A549 (cell line): ENCODE measurements around the gene TRAF3IP1. TPM values are rescaled to one million over a fixed set of nuclear protein-coding genes. Genes with fewer than 3 reads are reported as not detected.

ENCODE experiments used
- ATAC-seq, 2 experiments: fragments of 200-7000 bp in 1 of 2; fragments of >200 bp in 1 of 2; cut with Nextera tagmentation in 1 of 2; cut with Tn5 transposase in 1 of 2; 3 replicates each; pipeline versions ENCODE4 v1.8.0 to v1.9.1; 2018 to 2020; ENCODE audit warnings: mild to moderate bottlenecking in 1 of 2, moderate library complexity in 1 of 2
- CTCF ChIA-PET: fragments of 300-600 bp; sonication (Branson Sonifier 250); formaldehyde crosslinking; extraction: SDS; loops from one replicate; lab custom pipeline; 2021; ENCODE audit warnings: antibody characterized with exemption, inconsistent platforms; lab: Yijun Ruan, JAX
- POLR2A ChIA-PET: fragments of 350-600 bp; formaldehyde crosslinking; extraction: SDS; loops from one replicate; lab custom pipeline; 2021; ENCODE audit warnings: antibody characterized with exemption, inconsistent platforms; lab: Yijun Ruan, JAX
- DNase-seq, 2 experiments: peaks; one replicate each; pipeline versions ENCODE4 v3.0.0 to v3.0.0-alpha.2; 2011 to 2016; ENCODE audit warnings: low read depth in 1 of 2, low spot score in 1 of 2
- FAIRE-seq: peaks from 2 replicates; lab custom pipeline; 2011; peaks lifted over from hg19 to GRCh38; lab: Jason Lieb, UNC
- H3K27ac ChIP-seq, 2 experiments: fragments of >200 bp; sonication (Bioruptor Twin); formaldehyde crosslinking; 3 replicates each; pipeline ENCODE4 v1.5.1; 2016 to 2017
- H3K4me1 ChIP-seq: fragments of >200 bp; sonication (Bioruptor Twin); formaldehyde crosslinking; 3 replicates; pipeline ENCODE4 v1.6.1; 2016
- H3K4me2 ChIP-seq: fragments of >200 bp; sonication (Bioruptor Twin); formaldehyde crosslinking; 3 replicates; pipeline ENCODE4 v1.6.1; 2016
- H3K4me3 ChIP-seq: fragments of >200 bp; sonication (Bioruptor Twin); formaldehyde crosslinking; 3 replicates; pipeline ENCODE4 v1.5.1; 2016
- H3K9me3 ChIP-seq: fragments of >200 bp; sonication (Bioruptor Twin); formaldehyde crosslinking; 3 replicates; pipeline ENCODE4 v1.6.1; 2016
- ATOH8 ChIP-seq: fragments of 250-450 bp; sonication (Bioruptor Pico); IDR thresholded peaks from 2 replicates; pipeline ENCODE4 v1.5.0; 2020; ENCODE audit warnings: low read depth, mild to moderate bottlenecking, moderate library complexity
- BCL3 ChIP-seq: fragments of >200 bp; sonication (Bioruptor Twin); formaldehyde crosslinking; IDR thresholded peaks from 3 replicates; pipeline ENCODE4 v1.6.1; 2016
- BHLHE40 ChIP-seq: IDR thresholded peaks from 2 replicates; pipeline ENCODE4 v1.6.1; 2012; ENCODE audit warnings: low read depth, low read length, inconsistent platforms
- CEBPB ChIP-seq, 2 experiments: fragments of >200 bp in 1 of 2; sonication (Bioruptor Twin) in 1 of 2; formaldehyde crosslinking in 1 of 2; IDR thresholded peaks; 2 replicates each; pipeline ENCODE4 v1.6.1; 2012 to 2016
- CTCF ChIP-seq: fragments of >200 bp; sonication (Bioruptor Twin); formaldehyde crosslinking; IDR thresholded peaks from 3 replicates; pipeline ENCODE4 v1.5.1; 2016
- EP300 ChIP-seq, 2 experiments: fragments of >200 bp; sonication (Bioruptor Twin); formaldehyde crosslinking; IDR thresholded peaks; 2 replicates in 1 of 2; 3 replicates in 1 of 2; pipeline ENCODE4 v1.6.1; 2016 to 2017
- GATA3 ChIP-seq: IDR thresholded peaks from 2 replicates; pipeline ENCODE4 v1.6.1; 2012; ENCODE audit warnings: borderline replicate concordance
- HEYL ChIP-seq: fragments of 250-450 bp; sonication (Bioruptor Pico); IDR thresholded peaks from 2 replicates; pipeline ENCODE4 v1.8.0; 2021; ENCODE audit warnings: mild to moderate bottlenecking, moderate library complexity
- HMGXB4 ChIP-seq: fragments of 250-450 bp; sonication (Bioruptor Pico); IDR thresholded peaks from 2 replicates; pipeline ENCODE4 v1.5.0; 2021; ENCODE audit warnings: mild to moderate bottlenecking, moderate library complexity, borderline replicate concordance
- HOXA7 ChIP-seq: fragments of 250-450 bp; sonication (Bioruptor Pico); IDR thresholded peaks from 2 replicates; pipeline ENCODE4 v1.5.0; 2020; ENCODE audit warnings: mild to moderate bottlenecking, moderate library complexity
- JUN ChIP-seq, 2 experiments: fragments of >200 bp; sonication (Bioruptor Twin); formaldehyde crosslinking; IDR thresholded peaks; 2 replicates in 1 of 2; 3 replicates in 1 of 2; pipeline ENCODE4 v1.6.1; 2016 to 2017
- KDM1A ChIP-seq: fragments of 200-600 bp; sonication (generic); IDR thresholded peaks from 2 replicates; pipeline ENCODE4 v1.6.1; 2016; ENCODE audit warnings: low read depth, mild to moderate bottlenecking
- MAFK ChIP-seq: fragments of 450-650 bp; IDR thresholded peaks from 2 replicates; pipeline ENCODE4 v1.6.1; 2014; ENCODE audit not compliant: partially characterized antibody
- MYC ChIP-seq: IDR thresholded peaks from 2 replicates; pipeline ENCODE4 v1.6.1; 2012; ENCODE audit warnings: mild to moderate bottlenecking, inconsistent platforms, low read length, improper control_type of control experiment, borderline replicate concordance
- NPAS2 ChIP-seq: fragments of 250-450 bp; sonication (Bioruptor Pico); IDR thresholded peaks from 2 replicates; pipeline ENCODE4 v1.8.0; 2022; ENCODE audit warnings: mild to moderate bottlenecking, moderate library complexity, borderline replicate concordance
- PHF8 ChIP-seq: fragments of 200-600 bp; sonication (generic); IDR thresholded peaks from 2 replicates; pipeline ENCODE4 v1.6.1; 2016; ENCODE audit warnings: low read depth, mild to moderate bottlenecking, antibody characterized with exemption, moderate library complexity, borderline replicate concordance
- RARB ChIP-seq: fragments of 250-450 bp; sonication (Bioruptor Pico); IDR thresholded peaks from 2 replicates; pipeline ENCODE4 v1.8.0; 2021; ENCODE audit warnings: mild to moderate bottlenecking, moderate library complexity
- RNF2 ChIP-seq: fragments of 200-600 bp; sonication (generic); IDR thresholded peaks from 2 replicates; pipeline ENCODE4 v1.6.1; 2016; ENCODE audit warnings: low read depth, mild to moderate bottlenecking, antibody characterized with exemption, moderate library complexity, borderline replicate concordance
- TFCP2L1 ChIP-seq: fragments of 250-450 bp; sonication (Bioruptor Pico); IDR thresholded peaks from 2 replicates; pipeline ENCODE4 v1.5.0; 2021; ENCODE audit warnings: mild to moderate bottlenecking
- TP53 ChIP-seq: fragments of 250-450 bp; sonication (Bioruptor Pico); IDR thresholded peaks from 2 replicates; pipeline ENCODE4 v1.5.0; 2021; ENCODE audit warnings: mild to moderate bottlenecking, moderate library complexity
- USF2 ChIP-seq: fragments of 450-650 bp; IDR thresholded peaks from 2 replicates; pipeline ENCODE4 v1.6.1; 2014; ENCODE audit warnings: antibody characterized with exemption
- WGBS: methylation state at CpG from one replicate; pipeline ENCODE4 v1.1.6; 2017; ENCODE audit errors: missing lambda C conversion rate; 5-methylcytosine and 5-hydroxymethylcytosine counted together
- polyA plus RNA-seq, 4 experiments: library from polyadenylated mRNA; depleted of rRNA in 3 of 4; stranded (reverse); fragments of >200 nt; fragmentation: RNase III in 1 of 4; extraction: RNeasy Plus Mini Kit Qiagen cat#74134 plus additional on column Dnase treatment in 1 of 4; gene quantifications; 2 replicates in 3 of 4; 3 replicates in 1 of 4; pipeline ENCODE4 v1.2.3, GENCODE V29; 2011 to 2017

Gene TRAF3IP1
- polyA plus RNA-seq, 2 of the 4 experiments (the other 2 are of a cell fraction): 10.6 to 19.2 TPM

GRCh38 chr2:238446371-238446770, 126.1 kb downstream of the TRAF3IP1 start (continued):
- no peak for TF ChIP-seq MAFK
- TF ChIP-seq HOXA7 (CRISPR knock-in tag): no peak
- TF ChIP-seq RNF2: no peak
- TF ChIP-seq BHLHE40: no peak
- no peak for TF ChIP-seq USF2
- TF ChIP-seq GATA3: no peak
- TF ChIP-seq BCL3: no peak
- no peak for TF ChIP-seq ATOH8 (CRISPR knock-in tag)
- no peak for TF ChIP-seq PHF8
- TF ChIP-seq EP300 (IDR thresholded peaks at IDR 0.05): no peak

GRCh38 chr2:238448031-238448955, 128.0 kb downstream of the TRAF3IP1 start:
- CTCF ChIA-PET: interaction anchor here (2.1 kb wide), 1 partner anchor 337 kb away, joined by 8 read pairs; no protein-coding TSS in a partner anchor
- Histone ChIP-seq H3K9me3 (no peaks in the 10 kb centered on the region; the same call in 2 of the 3 replicates), H3K4me2 (no peak overlapping the region), H3K4me3 (no peak overlapping the region), H3K4me1 (peaks cover 5% of the 10 kb centered on the region; the same call in 1 of the 3 replicates), H3K27ac (no peak overlapping the region)
- FAIRE-seq (no peak), ATAC-seq (peak in 1 of 2 experiments; percentile 27; a peak in 1 of 6 replicates), DNase-seq (no peak)
- 91% methylated on average over 19 of the region's 19 CpGs for WGBS
- TF ChIP-seq MYC: no peak
- TF ChIP-seq CEBPB (IDR thresholded peaks at IDR 0.05): no peak
- TF ChIP-seq TFCP2L1: no peak
- TF ChIP-seq HMGXB4 (CRISPR knock-in tag): no peak
- TF ChIP-seq HEYL (CRISPR knock-in tag): no peak
- TF ChIP-seq RARB (CRISPR knock-in tag): no peak
- TF ChIP-seq JUN (IDR thresholded peaks at IDR 0.05): no peak
- no peak for TF ChIP-seq RNF2
- TF ChIP-seq TP53 (CRISPR knock-in tag): no peak
- TF ChIP-seq CTCF: no peak
- TF ChIP-seq NPAS2 (CRISPR knock-in tag): no peak
- no peak for TF ChIP-seq KDM1A
- POLR2A ChIA-PET: no interaction called here
